ENCODE data around the gene THBS3.
"Not testable (repeated sequence)": the region's sequence is repeated elsewhere in the genome, so short reads cannot be mapped to it uniquely, and the experiment has no call there.

THBS3 gene

GRCh38 chr1:155208541-155209311 lies 1.0 kb upstream of the THBS3 start, which contains the start of gene MTX1:
MTX1 (plus strand) TSS chr1:155208695; CDS start chr1:155208805, 110 bp downstream.
- peak; percentile 82 for DNase-seq (ENCODE audit: low read depth, low spot score)

- DNase-seq (ENCODE audit: low read depth, low spot score) = peak; percentile 86
These were observed 549 bp downstream of the THBS3 start for GRCh38 chr1:155206891-155207805.

GRCh38 chr1:155205969-155206593 lies 1.6 kb downstream of the THBS3 start:
- no peak for DNase-seq (ENCODE audit: low read depth, low spot score)

- DNase-seq (ENCODE audit: low read depth, low spot score) = no peak
These were observed 2.7 kb downstream of the THBS3 start for GRCh38 chr1:155205035-155205434.

GRCh38 chr1:155202731-155203515 lies 4.8 kb downstream of the THBS3 start:
- DNase-seq (ENCODE audit: low read depth, low spot score) = no peak

GRCh38 chr1:155202198-155202597 lies 5.5 kb downstream of the THBS3 start:
- no peak for DNase-seq (ENCODE audit: low read depth, low spot score)

GRCh38 chr1:155200920-155201319 lies 6.8 kb downstream of the THBS3 start:
- DNase-seq (ENCODE audit: low read depth, low spot score) = no peak

- no peak for DNase-seq (ENCODE audit: low read depth, low spot score)
These were observed 7.9 kb downstream of the THBS3 start for GRCh38 chr1:155199792-155200191.

GRCh38 chr1:155198547-155198906 lies 9.2 kb downstream of the THBS3 start:
- no peak for DNase-seq (ENCODE audit: low read depth, low spot score)

- DNase-seq (ENCODE audit: low read depth, low spot score) = no peak
These were observed 9.7 kb downstream of the THBS3 start for GRCh38 chr1:155197901-155198546.

- DNase-seq (ENCODE audit: low read depth, low spot score) = no peak
These were observed 10.6 kb downstream of the THBS3 start for GRCh38 chr1:155196893-155197638.

- no peak for DNase-seq (ENCODE audit: low read depth, low spot score)
These were observed 11.4 kb downstream of the THBS3 start for GRCh38 chr1:155196103-155196892.

- DNase-seq (ENCODE audit: low read depth, low spot score) = no peak
These were observed 12.2 kb downstream of the THBS3 start for GRCh38 chr1:155195201-155196102.

GRCh38 chr1:155193991-155194240 lies 13.8 kb downstream of the THBS3 start:
- not testable (repeated sequence) for DNase-seq (ENCODE audit: low read depth, low spot score)

GRCh38 chr1:155193275-155193990 lies 14.3 kb downstream of the THBS3 start:
- DNase-seq (ENCODE audit: low read depth, low spot score) = no peak

- no peak for DNase-seq (ENCODE audit: low read depth, low spot score)
These were observed 15.1 kb downstream of the THBS3 start for GRCh38 chr1:155192346-155193274.

GRCh38 chr1:155191904-155192303 lies 15.8 kb downstream of the THBS3 start:
- DNase-seq (ENCODE audit: low read depth, low spot score) = no peak

Data from activated naive CD8-positive, alpha-beta T cell treated with anti-CD3 and anti-CD28 coated beads, Interleukin-2, amount 50 U/mL, for 16 hours (primary cell).